ENCODE measurements around the gene ERCC4. TPM values are rescaled to one million over a fixed set of nuclear protein-coding genes. Genes with fewer than 3 reads are reported as not detected.

ERCC4 gene
- 7.8 and 20.7 TPM in 2 replicates for total RNA-seq

DNA sequence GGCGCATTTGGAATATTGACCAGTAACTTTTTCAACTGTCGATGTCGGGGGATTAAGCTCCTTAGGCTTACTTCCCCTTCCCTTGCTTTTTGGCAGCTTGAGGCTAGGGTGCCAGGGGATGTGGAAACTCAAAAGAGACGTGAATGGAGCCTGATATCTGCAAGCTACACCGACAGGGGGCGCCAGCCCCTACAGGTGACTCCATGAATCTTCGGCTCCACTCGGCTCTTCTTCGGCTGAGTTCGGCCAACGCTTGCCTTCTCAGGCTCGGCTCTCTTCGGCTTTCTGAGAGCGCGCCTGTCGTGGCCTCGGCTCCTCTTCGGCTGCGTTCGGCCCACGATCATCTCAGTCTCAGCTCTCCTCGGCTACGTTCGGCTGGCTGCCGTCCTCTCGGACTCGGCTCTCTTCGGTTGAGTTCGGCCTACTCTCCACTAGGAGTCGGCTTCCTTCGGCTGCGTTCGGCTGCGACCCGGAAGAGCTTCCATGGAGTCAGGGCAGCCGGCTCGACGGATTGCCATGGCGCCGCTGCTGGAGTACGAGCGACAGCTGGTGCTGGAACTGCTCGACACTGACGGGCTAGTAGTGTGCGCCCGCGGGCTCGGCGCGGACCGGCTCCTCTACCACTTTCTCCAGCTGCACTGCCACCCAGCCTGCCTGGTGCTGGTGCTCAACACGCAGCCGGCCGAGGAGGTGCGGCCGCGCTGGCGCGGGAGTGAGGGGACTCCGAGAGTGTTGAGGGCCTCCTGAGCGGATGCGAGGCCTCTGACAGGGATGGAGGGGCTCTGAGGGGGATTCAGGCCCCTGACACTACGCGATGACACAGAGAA lies at the start of gene ERCC4:
Gene ERCC4, plus strand, starts transcription at position 472 of the 827 bp plus-strand sequence. Its CDS starts 12 bp downstream, at position 484.

Other genes starting within 250 kb of the ERCC4 start
- gene MRTFB, start 151.2 kb downstream of the ERCC4 start, total RNA-seq: 8.8 and 12.0 TPM in 2 replicates